NCI-H82 (cell line): Measurements from ENCODE around the gene LSAMP.
A peak's percentile ranks its signal among the peaks of the same experiment; 100 is the strongest.

ENCODE experiments used
- DNase-seq: peaks from one replicate; lab custom pipeline; 2025; lab: John Stamatoyannopoulos, UW

The LSAMP gene

DNA sequence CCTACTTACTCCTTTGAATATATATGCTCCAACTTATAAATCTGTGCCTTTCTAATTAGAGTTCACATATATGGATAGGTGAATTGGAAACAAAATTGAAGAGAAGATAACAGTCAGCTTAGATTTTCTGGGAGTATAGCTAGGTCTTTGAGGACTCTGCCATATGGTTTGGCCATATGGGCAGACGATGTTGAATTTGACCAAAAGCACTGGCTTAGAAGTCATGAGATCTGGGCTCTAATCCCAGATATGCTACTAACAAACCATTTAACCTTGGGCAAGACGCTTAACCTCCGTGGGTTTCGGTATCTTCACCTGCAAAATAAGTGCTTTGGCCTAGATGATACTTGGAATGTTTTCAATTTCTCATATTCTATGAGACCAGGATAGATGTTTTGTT is 154.1 kb downstream of the LSAMP start:
- peak; percentile 74 for DNase-seq

DNA sequence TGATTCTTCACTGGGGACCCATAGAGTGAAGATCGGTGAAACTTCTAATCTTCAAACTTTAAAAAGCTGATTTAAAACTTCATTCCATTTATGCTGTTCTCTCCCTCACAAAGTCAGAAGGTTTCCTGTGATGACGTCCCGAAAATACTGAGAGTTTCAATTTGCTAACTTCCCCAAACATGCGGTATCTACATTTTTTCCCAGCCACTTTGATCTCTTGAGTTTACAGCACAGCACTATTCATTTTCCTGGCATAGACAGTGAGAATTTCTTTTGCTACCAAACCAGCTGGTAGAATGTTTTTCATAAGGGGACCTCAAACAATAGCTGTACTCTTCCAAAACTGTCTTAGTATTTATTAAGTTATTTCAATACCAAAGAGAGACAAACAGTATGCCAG is 156.8 kb downstream of the LSAMP start:
- DNase-seq, result no peak

DNA sequence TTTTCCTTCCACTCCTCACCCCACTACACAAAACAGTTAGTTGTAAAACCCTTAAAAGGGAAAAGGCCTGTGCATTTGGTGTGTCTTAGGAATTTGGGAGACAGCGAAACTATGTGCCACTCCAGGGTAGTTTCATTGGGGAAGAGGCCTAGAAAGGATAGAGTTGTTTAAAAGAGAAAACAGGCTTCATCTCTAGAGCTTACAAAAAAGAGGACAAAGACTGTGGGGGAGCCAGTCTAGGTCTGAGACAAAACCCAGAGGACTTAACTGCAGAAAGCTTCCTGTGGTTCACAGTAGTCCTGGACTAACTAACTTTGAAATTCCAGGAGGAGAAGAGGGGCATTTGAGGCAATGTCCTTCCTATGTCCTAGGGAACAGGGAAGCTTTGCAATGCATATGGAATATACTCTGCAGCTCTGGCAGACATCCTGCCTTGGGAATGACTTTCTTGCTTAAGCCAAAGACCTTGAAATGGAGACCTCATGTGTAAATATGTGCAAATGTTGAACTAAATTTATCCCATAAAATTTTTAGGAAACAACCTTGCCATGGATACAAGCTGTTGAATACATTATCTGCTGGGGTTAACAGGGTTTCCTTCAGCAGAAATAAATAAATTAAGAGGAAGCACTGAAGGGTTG is 159.4 kb downstream of the LSAMP start:
- no peak for DNase-seq

DNA sequence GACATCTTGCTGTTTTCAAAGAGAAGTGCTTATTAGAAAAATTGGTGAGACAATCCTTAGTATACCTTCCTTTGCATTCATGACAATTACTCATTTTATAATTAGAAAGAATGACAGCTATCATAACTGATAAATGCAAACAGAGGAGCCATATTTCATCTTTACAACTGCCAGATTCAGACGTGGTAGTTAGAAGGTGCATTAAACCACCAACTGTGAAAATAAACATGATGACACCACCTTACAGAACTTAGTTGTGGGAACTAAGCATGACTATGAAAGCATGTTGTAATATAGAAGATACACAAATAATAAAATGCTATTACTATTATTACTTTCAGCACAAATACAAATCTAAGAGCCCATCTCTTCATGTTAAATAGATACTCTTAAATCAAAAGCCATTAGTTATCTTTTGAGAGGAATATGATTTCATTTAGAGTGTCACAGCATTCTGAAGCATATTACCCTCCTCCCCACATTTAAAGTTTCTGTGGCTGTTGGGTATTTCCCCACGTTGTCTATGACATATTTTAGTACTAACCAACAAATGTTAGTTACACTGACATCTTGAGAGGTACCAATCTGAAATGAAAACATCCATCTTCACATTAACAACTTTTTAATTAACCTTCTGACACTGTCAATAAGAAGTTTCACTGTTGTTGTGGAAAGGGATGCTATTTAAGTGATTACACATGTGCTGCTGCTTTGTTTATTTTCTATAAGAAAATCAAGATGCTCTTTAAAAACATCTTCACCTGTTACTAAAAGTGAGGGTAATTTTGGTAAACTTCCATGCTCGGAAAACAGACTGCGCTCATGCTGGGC is 163.8 kb downstream of the LSAMP start:
- no peak for DNase-seq

DNA sequence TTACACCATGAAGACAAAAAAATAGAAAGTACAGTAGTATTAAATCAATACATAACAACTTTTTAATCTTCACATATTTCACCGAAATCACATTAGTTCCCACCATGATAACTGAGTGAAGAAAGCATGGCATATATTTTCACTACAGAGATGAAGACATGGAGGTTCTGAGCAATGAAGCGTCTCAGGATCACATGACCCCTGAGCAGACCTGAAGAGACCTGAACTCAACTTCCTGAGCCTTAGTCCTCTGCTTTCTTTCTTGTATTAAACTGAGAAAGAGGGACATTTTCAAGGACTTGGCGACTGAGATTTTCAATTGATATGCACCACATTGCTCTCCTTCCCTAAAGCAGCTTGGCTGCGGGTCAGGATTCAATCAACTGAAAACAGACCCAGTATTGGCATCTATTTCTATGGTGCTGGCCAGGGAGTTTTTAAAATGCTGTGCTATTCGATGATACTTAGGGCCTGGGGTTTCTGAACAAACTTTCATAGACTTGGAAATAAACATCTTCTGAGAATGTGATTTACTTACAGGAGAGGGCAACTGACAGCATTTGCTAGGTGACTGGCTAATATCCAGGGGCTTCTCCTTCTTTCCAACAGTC is 165.1 kb downstream of the LSAMP start:
- no peak for DNase-seq

DNA sequence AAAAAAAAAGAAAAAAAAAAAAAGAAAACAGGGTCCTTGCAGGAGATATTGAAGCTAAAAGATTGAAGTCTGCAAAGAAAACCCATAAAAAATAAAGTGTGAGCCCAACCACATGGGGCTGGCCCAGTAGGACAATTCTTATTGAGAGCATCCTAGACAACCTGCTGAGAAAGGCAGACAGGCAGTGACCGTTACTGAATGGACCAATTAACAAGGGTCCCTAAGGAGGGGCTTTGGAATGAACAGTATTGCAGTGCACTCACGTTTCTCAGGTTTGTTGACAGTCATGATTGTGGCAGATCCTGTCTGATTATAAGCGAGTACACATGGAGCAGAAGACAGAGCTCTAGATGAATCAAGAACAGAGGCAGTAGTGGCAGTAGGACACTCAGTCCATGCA is 168.6 kb downstream of the LSAMP start:
- no peak for DNase-seq

DNA sequence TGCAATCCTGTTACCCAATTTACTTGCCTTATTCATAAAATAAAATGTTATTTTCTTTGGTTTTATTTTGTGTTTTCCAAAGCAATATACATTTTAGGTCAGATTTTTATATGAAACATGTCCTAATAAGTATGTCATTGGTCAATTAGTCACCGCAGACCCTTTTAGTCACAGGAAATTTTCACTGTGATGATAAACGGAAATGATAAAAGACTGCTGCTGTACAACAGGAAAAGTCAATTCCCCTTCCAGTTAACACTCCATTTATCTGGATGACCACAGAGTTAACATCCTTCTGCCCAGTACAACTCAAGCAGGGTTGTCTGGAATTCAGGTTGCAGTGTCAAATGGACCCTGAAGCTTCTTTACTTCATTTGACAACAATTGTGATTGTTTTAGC is 175.2 kb downstream of the LSAMP start:
- DNase-seq, result no peak

DNA sequence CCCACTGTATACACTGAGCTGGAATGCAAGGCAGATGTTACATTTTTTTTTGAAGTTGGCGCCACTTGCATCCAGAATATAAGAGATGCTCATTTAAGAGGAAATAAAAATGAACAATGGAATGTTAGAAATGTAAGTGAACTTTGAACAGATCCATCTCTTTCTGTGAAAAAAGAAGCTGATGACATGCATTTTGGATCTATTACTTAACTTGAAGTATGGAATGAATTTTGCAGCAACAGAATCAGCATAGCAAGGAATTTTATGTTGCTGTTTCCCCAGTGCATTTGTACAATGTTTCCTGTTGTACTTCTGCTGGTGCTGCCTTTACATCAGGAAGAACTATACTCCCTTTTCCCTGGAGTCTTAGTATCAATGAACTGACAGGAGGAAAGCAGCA is 178.2 kb downstream of the LSAMP start:
- no peak for DNase-seq

DNA sequence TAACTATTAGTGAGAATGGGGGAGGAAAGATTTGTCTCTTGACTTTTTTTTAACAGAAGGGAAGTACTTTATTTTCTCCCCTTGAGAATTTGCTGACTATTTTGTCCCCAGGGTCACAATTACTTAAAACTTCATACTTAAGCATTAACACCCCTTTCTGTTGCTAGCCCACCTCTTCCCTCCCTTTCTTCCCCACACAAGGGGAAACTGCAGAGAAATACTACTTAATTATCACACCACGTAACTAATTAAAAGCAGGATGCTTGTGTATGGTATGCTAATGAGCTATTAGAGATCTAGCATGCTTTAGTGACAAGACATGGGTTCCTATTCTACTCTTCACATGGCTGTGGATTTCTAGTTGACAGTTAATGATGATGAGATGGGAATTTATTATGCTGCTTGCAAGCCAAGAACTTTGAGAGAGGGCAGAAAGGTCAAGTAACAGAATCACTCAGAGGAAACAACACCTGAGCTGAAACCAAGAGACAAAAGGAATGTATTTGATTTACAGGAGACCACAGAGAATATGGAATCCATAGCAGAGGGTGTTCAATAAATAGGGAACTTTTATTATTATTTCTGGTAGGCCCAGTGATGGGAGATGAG is 179.2 kb downstream of the LSAMP start:
- no peak for DNase-seq

DNA sequence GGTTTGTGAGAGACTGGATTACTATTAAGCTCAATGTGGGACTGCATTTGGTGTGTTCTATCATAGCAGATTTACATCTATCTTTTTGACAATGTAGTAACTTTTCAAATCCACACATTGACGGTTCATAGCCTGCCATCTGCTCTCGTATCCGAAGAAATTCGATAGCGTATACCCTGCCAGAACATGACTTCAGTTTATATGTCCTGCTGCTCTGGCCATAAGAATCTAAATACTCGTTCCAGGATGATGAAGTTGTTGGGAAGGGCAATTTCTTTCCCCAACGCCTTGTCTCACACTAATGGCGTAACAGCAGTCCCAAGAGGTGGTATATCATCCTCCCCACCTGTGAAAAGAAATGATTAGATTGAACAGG is 180.0 kb downstream of the LSAMP start:
- no peak for DNase-seq

DNA sequence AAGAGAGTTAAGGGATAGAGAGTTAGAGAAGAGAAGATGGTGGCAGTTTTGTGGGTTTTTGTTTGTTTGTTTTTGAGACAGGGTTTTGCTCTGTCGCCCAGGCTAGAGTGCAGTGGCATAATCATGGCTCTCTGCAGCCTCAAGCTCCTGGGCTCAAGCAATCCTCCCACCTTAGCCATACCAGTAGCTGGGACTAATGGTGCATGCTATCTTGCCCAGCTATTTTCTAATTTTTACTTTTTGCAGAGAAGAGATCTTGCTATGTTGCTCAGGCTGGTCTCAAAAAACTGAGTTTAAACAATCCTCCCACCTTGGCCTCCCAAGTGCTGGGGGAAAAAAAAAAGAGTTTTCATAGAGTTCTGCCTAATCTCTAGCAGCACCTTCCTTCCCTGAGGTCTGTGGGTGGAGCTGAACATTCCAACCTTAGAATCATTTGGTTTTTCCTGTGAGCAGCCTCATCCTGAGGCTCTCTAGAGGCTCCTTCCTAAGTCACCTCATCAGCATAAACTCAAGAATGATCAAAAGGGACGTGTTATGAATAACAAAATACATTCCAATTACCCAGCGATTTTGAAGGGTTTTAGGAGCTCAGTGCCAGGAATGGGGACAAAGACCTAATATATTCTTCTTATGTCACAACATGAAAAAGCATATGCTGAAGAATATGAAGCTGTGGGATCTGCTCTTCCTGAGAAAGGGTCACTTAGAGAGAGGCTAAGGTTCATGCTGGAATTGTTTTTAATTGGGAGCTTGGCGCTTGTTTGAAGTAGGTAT is 180.6 kb downstream of the LSAMP start:
- DNase-seq, result no peak

DNA sequence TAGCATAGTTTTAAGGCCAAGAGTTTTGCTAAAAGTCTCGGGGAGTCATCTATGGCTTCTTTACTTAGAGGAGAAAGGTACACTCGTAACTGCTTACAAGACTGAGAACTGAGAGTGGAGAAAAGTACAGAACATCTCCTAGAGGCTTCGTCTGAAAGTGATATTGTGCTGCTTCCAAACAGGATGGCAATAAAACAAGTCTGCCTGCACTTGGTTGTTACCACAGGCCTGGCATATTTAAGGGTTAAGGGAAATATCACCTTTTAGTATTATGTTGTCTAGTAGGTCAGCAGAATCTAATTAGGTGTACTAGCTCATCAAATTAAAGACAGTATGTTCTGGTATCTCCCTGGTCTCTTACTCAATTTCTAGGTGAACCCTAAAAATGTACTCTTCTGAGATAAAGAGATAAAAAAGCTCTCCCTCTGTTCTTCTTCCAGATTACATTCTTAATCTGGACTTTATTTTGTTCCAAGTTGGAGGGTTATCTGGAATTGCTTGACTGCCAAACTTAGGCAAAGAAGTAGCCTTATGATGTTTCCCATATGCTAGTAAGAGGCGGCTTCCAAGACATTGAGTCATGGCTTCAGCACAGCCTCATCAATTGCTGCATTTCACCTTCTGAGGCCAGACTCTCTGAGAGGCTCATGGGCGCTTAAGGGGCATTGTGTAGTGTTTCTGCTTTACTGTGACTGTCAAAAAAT is 181.3 kb downstream of the LSAMP start:
- peak; percentile 31 for DNase-seq

DNA sequence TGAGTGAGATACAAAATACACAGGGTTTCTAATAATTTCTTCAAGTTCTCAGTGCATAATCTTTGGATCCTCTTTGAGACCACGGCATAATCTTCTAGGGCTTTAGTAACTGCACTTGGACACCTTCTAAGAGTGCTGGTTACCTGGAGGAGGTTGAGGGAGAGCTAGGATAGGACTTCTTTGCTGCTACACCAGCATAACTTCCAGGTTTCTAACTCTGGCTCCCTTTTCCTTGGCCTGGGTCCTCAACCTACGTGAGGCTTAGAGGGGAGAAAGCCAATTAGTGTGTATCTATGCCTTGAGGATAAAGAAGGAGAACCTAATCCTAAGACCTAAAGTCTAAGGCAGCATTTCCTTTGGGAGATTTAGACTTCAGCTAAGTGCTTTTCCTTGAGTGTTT is 184.8 kb downstream of the LSAMP start:
- DNase-seq, result peak; percentile 97

DNA sequence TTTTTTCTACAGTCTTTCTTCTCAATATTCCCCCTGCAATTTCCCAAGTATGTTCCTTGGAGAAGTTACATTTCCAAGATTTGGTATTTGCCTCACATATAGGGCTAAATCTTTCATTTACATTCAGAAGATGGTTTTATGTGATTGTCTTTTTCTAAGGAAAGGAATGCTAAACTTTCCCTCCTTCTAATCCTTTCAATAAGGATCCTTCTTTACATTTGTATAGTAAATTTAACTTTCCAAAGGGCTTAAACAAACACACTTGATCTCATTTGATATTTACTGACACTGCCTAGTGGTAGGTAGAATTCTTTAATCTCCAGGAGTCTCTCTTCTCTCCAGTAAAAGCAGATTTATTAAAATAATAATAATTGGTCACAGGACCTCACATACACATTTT is 185.3 kb downstream of the LSAMP start:
- DNase-seq, result no peak

DNA sequence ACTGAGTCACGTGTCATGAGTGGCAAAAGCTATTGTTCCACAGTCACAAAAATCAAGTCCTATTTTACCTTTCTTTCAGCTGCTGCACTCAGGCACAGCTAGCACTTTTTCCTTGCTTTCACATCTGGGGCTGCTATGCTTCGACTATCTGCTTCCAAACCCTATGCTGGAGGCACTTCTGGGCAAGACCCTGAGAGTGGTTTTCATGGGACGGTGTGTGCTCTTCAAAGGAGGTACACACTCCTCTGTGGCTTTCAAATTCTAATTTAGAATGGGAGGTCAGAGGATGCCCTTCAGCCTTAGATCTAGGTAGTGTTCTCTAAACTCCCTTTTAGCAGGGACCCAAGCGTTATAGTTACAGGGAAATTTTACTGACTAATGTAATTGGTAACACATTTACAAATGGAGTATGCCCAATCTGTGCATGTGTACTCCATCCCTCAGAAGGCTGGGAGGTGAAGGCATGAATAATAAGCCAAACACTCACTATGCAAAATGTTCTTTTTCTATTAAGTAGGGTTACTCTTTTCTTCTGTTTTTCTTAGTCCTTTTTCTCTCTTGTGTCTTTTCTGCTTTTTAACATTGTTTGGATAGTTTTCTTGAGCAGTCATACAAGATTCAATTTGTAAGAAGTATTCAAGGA is 188.3 kb downstream of the LSAMP start:
- DNase-seq, result no peak

DNA sequence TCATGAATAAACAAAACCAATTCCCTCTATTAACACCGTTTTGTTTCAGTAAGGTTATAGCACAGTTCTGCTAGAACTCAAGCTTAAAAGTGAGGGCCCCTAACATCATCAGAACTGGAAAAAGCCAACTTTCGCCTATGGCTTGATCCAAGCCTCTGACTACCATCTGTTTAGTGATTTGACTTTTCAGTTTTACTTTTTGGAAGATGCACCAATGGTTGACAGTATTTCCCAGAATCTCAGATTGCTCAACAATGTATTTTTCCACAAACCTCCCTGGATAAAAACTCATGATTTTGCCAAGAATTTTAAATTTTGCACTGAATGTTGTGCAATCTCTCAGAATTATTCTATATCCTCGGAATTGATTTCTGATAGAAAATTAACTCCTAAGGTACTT is 190.7 kb downstream of the LSAMP start:
- no peak for DNase-seq

DNA sequence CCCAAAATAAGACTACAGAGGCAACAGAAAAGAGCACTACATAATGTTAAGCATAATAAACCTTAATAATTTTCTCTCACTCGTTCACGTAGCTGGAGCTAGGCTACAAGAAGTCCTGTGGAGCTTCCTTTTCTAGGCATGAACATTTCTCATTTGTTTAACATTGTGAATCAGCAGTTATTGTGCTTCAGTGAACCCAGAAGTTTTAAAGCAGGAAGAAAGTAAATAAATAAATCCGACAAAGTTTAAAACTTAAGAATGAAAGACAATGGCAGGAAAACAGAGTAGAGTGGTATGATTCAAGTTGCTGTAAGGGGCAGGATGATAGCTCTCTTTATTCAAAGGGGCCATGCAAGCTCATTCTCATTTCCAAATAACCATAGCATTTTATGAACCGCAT is 191.8 kb downstream of the LSAMP start:
- DNase-seq, result no peak

DNA sequence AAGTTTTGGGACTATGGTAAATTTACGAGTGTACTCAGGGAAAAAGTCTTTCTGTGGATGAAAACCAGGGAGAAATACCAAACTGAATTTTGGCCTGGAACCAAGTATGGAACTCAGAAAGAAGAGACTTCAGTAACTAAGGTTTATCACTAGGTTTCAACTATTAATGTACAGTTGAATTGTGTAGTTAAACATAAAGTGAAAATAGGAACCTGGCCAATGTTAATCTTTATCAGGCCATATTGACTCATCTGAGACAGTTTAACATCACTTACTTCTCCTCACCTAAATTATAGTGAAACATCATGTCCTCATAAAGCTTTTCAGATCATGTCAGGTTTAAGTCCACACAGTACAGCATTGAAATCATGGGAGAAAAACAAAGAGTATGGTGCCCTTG is 197.7 kb downstream of the LSAMP start:
- no peak for DNase-seq

DNA sequence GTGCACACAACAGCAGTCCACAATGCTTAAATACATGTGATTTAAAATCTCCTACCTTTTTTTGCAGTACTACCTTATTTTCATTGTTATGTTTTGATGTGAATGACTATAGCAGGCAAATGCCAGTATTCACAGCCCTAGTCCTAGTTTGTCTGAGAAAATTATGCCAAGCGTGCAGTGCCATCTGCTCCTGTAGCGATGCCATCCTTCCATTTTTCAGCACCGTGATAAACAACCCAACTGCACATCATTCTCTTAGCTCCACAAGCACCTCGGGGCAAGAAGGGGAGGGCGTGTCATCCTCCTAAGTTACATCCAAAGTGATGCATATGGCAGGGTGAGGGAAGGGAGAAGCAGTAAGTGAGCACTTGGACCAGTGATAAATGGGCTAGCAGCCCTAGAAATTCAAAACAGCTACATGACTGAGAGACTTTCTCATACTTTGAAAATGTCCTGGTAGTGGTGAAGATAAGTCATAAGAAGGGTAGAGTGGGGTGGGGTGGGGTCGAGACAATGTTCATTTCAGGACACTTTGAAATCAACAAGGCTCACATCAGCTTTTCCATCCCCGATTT is 198.8 kb downstream of the LSAMP start:
- no peak for DNase-seq

DNA sequence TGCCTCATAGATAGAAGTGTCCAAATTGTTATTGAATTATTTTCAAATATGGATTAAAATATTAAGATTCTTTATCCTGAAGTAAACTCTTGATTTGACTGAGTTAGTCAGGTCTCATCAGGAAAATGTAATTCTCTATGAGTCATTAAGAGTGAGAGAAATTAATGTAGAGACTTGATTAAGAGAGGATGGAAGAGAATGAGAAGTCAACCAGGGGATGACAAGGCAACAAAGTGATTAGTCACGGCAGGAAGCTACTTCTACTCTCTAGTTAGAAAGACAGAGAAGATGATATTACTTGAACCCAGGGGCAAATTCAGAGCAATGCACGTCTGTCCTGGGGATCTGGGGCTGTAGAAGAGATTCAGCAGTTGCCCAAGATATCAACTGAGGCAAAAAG is 202.5 kb downstream of the LSAMP start:
- no peak for DNase-seq

DNA sequence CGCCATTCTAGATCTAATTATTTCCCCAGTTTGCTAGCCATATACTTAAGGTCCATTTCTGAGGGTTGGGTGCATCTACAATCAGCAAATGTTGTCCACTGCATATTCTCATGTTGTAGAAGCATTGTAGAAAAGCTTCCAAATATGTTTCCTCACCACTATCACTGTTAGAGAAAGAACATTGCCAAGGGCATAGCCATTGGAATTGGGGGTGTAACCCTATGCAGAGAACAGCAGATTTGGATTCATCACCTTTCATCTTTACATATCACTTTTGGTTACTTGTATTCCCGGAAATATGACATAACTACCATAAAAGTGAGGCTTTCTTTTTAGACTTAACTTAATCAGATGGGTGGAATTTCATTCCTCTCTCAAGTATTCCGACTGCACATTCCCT is 203.6 kb downstream of the LSAMP start:
- DNase-seq, result no peak
